IMR-90 (cell line): ENCODE results near the gene NRM. TPM values are rescaled to one million over a fixed set of nuclear protein-coding genes. Genes with fewer than 3 reads are reported as not detected.
A peak's percentile ranks its signal among the peaks of the same experiment; 100 is the strongest.

Source experiments
- ATAC-seq: fragments of 200-7000 bp; cut with Tn5 transposase; 2 replicates; pipeline ENCODE4 v1.9.1; 2020; ENCODE audit warnings: low read depth, mild to moderate bottlenecking, moderate library complexity
- BruUV-seq: library from RNA; stranded (reverse); fragments of 400-500 nt; replicated peaks from 2 replicates; lab custom pipeline; 2021; lab: Mats Ljungman, UMichigan
- CTCF ChIA-PET: fragments of 300-600 bp; formaldehyde crosslinking; extraction: SDS; loops from one replicate; lab custom pipeline; 2021; ENCODE audit warnings: antibody characterized with exemption; lab: Yijun Ruan, JAX
- POLR2A ChIA-PET: fragments of 300-600 bp; sonication (Branson Sonifier 250); formaldehyde crosslinking; loops from one replicate; lab custom pipeline; 2022; ENCODE audit warnings: antibody characterized with exemption; ENCODE audit not compliant: unreplicated experiment; lab: Charles Lee
- DNase-seq: peaks from one replicate; pipeline ENCODE4 v3.0.0; 2013
- H2AFZ ChIP-seq: replicated peaks from 2 replicates; pipeline ENCODE3; 2013; ENCODE audit warnings: low read length, mild to moderate bottlenecking; ENCODE audit not compliant: poor library complexity
- H2AK5ac ChIP-seq: 2 replicates; pipeline ENCODE4 v1.6.1; 2013; ENCODE audit warnings: low read depth, low read length, inconsistent platforms
- H2AK9ac ChIP-seq: replicated peaks from 2 replicates; pipeline ENCODE3; 2013; ENCODE audit warnings: mild to moderate bottlenecking, low read depth, low read length, moderate library complexity; ENCODE audit not compliant: poor library complexity
- H2BK120ac ChIP-seq: 2 replicates; pipeline ENCODE4 v1.6.1; 2013; ENCODE audit warnings: low read depth, low read length, inconsistent platforms
- H2BK15ac ChIP-seq: 3 replicates; pipeline ENCODE4 v1.6.1; 2013; ENCODE audit warnings: low read depth, low read length, inconsistent platforms
- H2BK20ac ChIP-seq: 2 replicates; pipeline ENCODE4 v1.6.1; 2013; ENCODE audit warnings: low read depth, mild to moderate bottlenecking, inconsistent platforms, low read length, moderate library complexity
- H2BK5ac ChIP-seq: 2 replicates; pipeline ENCODE4 v1.6.1; 2013; ENCODE audit warnings: mild to moderate bottlenecking, low read depth, low read length, inconsistent platforms; ENCODE audit not compliant: poor library complexity, severe bottlenecking
- H3K14ac ChIP-seq: replicated peaks from 2 replicates; pipeline ENCODE4 v1.6.1; 2013; ENCODE audit warnings: low read depth, low read length, inconsistent platforms
- H3K18ac ChIP-seq: 2 replicates; pipeline ENCODE4 v1.6.1; 2013; ENCODE audit warnings: low read depth, low read length, control low read depth
- H3K23ac ChIP-seq: 2 replicates; pipeline ENCODE4 v1.6.1; 2013; ENCODE audit warnings: low read depth, low read length, inconsistent platforms
- H3K27ac ChIP-seq: 2 replicates; pipeline ENCODE4 v1.5.1; 2013; ENCODE audit warnings: mild to moderate bottlenecking, control low read depth, low read length; ENCODE audit not compliant: insufficient read depth
- H3K27me3 ChIP-seq: 2 replicates; pipeline ENCODE4 v1.6.1; 2013; ENCODE audit warnings: low read length; ENCODE audit not compliant: control insufficient read depth, insufficient read depth
- H3K36me3 ChIP-seq: 2 replicates; pipeline ENCODE4 v1.6.1; 2013; ENCODE audit warnings: low read length, mixed read lengths; ENCODE audit not compliant: control insufficient read depth, insufficient read depth
- H3K4ac ChIP-seq: 2 replicates; pipeline ENCODE4 v1.6.1; 2013; ENCODE audit warnings: low read depth, low read length, inconsistent platforms
- H3K4me1 ChIP-seq: 2 replicates; pipeline ENCODE4 v1.6.1; 2013; ENCODE audit warnings: low read length, mixed read lengths; ENCODE audit not compliant: control insufficient read depth, insufficient read depth
- H3K4me2 ChIP-seq: 2 replicates; pipeline ENCODE4 v1.6.1; 2013; ENCODE audit warnings: low read depth, mild to moderate bottlenecking, control low read depth, low read length, moderate library complexity
- H3K4me3 ChIP-seq: 2 replicates; pipeline ENCODE4 v1.5.1; 2013; ENCODE audit warnings: low read depth, mild to moderate bottlenecking, control low read depth, low read length, moderate library complexity; ENCODE audit not compliant: insufficient read depth
- H3K56ac ChIP-seq: 2 replicates; pipeline ENCODE4 v1.6.1; 2013; ENCODE audit warnings: low read length, inconsistent platforms; ENCODE audit not compliant: insufficient read depth; ENCODE audit errors: extremely low read depth
- H3K79me1 ChIP-seq, 2 experiments: 2 replicates each; pipeline ENCODE4 v1.6.1; 2013; ENCODE audit warnings: low read length in 2 of 2, inconsistent platforms in 1 of 2, low read depth in 1 of 2
- H3K9ac ChIP-seq: 2 replicates; pipeline ENCODE4 v1.6.1; 2013; ENCODE audit warnings: low read depth, low read length, control low read depth
- H3K9me1 ChIP-seq: 2 replicates; pipeline ENCODE4 v1.6.1; 2013; ENCODE audit warnings: low read length, inconsistent platforms; ENCODE audit not compliant: insufficient read depth
- H3K9me3 ChIP-seq: 2 replicates; pipeline ENCODE4 v1.6.1; 2013; ENCODE audit warnings: low read length; ENCODE audit not compliant: control insufficient read depth, insufficient read depth
- H4K20me1 ChIP-seq: 2 replicates; pipeline ENCODE4 v1.6.1; 2013; ENCODE audit warnings: low read length, inconsistent platforms; ENCODE audit not compliant: insufficient read depth
- H4K5ac ChIP-seq: 2 replicates; pipeline ENCODE4 v1.6.1; 2013; ENCODE audit warnings: mild to moderate bottlenecking, low read depth, low read length, control low read depth
- H4K8ac ChIP-seq, 2 experiments: 2 replicates each; pipeline ENCODE4 v1.6.1; 2013; ENCODE audit warnings: low read depth in 2 of 2, low read length in 2 of 2, control low read depth in 1 of 2, inconsistent platforms in 1 of 2
- H4K91ac ChIP-seq: 2 replicates; pipeline ENCODE4 v1.6.1; 2013; ENCODE audit warnings: low read depth, low read length, inconsistent platforms; ENCODE audit not compliant: insufficient read depth
- CEBPB ChIP-seq: IDR thresholded peaks from 2 replicates; pipeline ENCODE4 v1.6.1; 2012; ENCODE audit warnings: low read depth, low read length, improper control_type of control experiment
- MAZ ChIP-seq: IDR thresholded peaks from 2 replicates; pipeline ENCODE4 v1.6.1; 2012; ENCODE audit warnings: low read depth, mild to moderate bottlenecking, low read length, improper control_type of control experiment, moderate library complexity, borderline replicate concordance
- MXI1 ChIP-seq: IDR thresholded peaks from 2 replicates; pipeline ENCODE4 v1.6.1; 2012; ENCODE audit warnings: low read depth, mild to moderate bottlenecking, low read length, moderate library complexity, borderline replicate concordance
- SMC3 ChIP-seq: fragments of 150-350 bp; IDR thresholded peaks from 2 replicates; pipeline ENCODE4 v1.6.1; 2016; ENCODE audit warnings: low read depth, mild to moderate bottlenecking, antibody characterized with exemption, low read length, moderate library complexity
- WGBS, 2 experiments: methylation state at CpG; one replicate each; pipeline versions ENCODE4 v1.1.5 to v1.1.7; 2013; ENCODE audit warnings: missing lambda C conversion rate in 2 of 2; ENCODE audit not compliant: insufficient read length in 1 of 2; ENCODE audit errors: extremely low coverage in 2 of 2; 5-methylcytosine and 5-hydroxymethylcytosine counted together
- dilution Hi-C: fragments of 300-500 bp; cut with HindIII; formaldehyde crosslinking; loops from one replicate; pipeline ENCODE4 v1.14.3; 2018; ENCODE audit warnings: low sequenced_read_pairs; ENCODE audit not compliant: unreplicated experiment
- in situ Hi-C: fragments of 300-500 bp; cut with MboI; formaldehyde crosslinking; loops from 3 replicates; pipeline ENCODE4 v1.14.3; 2019; ENCODE audit warnings: low sequenced_read_pairs, inconsistent platforms, mixed read lengths
- intact Hi-C: fragments of 100-400 bp; cut with micrococcal nuclease; formaldehyde crosslinking; loops from 2 replicates; pipeline ENCODE4 v1.10.0; 2022
- polyA plus RNA-seq, 3 experiments: library from polyadenylated mRNA; depleted of rRNA; stranded (reverse); fragments of >200 nt; gene quantifications; 2 replicates each; pipeline ENCODE4 v1.2.3, GENCODE V29; 2012; ENCODE audit warnings: low replicate concordance in 1 of 3
- total RNA-seq: library from RNA; depleted of rRNA; stranded (reverse); fragments of >200 nt; gene quantifications from 2 replicates; pipeline ENCODE4 v1.2.3, GENCODE V29; 2012
- TF ChIP-seq, protein P1 (sequence below): conservative IDR thresholded peaks from 2 replicates; pipeline ENCODE4 v1.5.1; 2012; ENCODE audit warnings: mild to moderate bottlenecking, low read depth, low read length, improper control_type of control experiment
- TF ChIP-seq, protein P2 (sequence below): fragments of 150-350 bp; IDR thresholded peaks from 2 replicates; pipeline ENCODE4 v1.6.1; 2017; ENCODE audit warnings: mild to moderate bottlenecking, antibody characterized with exemption, low read length, low read depth

The NRM gene
- total and polyA plus RNA-seq, 2 of the 4 experiments (the other 2 are of a cell fraction): 2.2 to 27.0 TPM

DNA sequence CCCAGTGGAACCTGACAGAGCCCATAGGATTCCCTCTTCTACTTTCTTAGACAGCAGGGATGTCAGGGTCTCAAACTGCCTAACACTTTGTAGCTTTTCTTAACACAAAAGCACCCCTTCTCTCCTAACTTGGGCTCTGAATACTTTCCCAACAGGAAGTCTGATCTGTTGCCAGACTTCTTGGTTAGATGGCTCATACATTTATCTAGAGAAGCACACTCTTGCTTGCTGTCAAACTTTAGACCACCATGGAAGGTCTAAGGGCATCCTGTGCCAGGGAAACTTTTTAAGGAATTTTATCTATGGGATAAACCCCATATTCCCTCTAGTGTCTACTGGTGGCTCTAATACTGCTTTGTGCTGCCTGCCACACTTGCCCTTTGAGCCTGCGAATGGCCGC lies 47.1 kb downstream of the NRM start:
- no peaks in the 10 kb centered on the region for H3K9me1 ChIP-seq
- H3K27ac ChIP-seq: no peak overlapping the region
- H2AK5ac ChIP-seq: no peak overlapping the region
- H4K20me1 ChIP-seq: peaks cover 4% of the 10 kb centered on the region; the same call in 1 of the 2 replicates
- H3K79me1 ChIP-seq: peaks cover 18 to 31% of the 10 kb centered on the region in 2 experiments; a peak in 3 of 4 replicates
- H3K4me2 ChIP-seq: no peak overlapping the region
- no peak overlapping the region for H2AFZ ChIP-seq
- H3K27me3 ChIP-seq: no peaks in the 10 kb centered on the region
- H3K56ac ChIP-seq: no peak overlapping the region
- TF ChIP-seq, protein P1, sequence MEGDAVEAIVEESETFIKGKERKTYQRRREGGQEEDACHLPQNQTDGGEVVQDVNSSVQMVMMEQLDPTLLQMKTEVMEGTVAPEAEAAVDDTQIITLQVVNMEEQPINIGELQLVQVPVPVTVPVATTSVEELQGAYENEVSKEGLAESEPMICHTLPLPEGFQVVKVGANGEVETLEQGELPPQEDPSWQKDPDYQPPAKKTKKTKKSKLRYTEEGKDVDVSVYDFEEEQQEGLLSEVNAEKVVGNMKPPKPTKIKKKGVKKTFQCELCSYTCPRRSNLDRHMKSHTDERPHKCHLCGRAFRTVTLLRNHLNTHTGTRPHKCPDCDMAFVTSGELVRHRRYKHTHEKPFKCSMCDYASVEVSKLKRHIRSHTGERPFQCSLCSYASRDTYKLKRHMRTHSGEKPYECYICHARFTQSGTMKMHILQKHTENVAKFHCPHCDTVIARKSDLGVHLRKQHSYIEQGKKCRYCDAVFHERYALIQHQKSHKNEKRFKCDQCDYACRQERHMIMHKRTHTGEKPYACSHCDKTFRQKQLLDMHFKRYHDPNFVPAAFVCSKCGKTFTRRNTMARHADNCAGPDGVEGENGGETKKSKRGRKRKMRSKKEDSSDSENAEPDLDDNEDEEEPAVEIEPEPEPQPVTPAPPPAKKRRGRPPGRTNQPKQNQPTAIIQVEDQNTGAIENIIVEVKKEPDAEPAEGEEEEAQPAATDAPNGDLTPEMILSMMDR: no peak
- TF ChIP-seq MXI1 (no peak), CEBPB (no peak), MAZ (no peak), SMC3 (no peak)
- TF ChIP-seq, protein P2, sequence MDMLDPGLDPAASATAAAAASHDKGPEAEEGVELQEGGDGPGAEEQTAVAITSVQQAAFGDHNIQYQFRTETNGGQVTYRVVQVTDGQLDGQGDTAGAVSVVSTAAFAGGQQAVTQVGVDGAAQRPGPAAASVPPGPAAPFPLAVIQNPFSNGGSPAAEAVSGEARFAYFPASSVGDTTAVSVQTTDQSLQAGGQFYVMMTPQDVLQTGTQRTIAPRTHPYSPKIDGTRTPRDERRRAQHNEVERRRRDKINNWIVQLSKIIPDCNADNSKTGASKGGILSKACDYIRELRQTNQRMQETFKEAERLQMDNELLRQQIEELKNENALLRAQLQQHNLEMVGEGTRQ: no peak
- ATAC-seq (no peak), DNase-seq (no peak)
- no peak overlapping the region for H4K91ac ChIP-seq
- dilution Hi-C loops (no loop called here), in situ Hi-C loops (no loop called here), intact Hi-C loops (no loop called here)
- CTCF ChIA-PET: no interaction called here
- no peak overlapping the region for H4K5ac ChIP-seq
- H2AK9ac ChIP-seq: no peak overlapping the region
- H3K4ac ChIP-seq: no peak overlapping the region
- H3K23ac ChIP-seq: no peak overlapping the region
- no peak overlapping the region for H2BK20ac ChIP-seq
- TSS peak; percentile 13 for BruUV-seq
- H3K4me1 ChIP-seq: no peaks in the 10 kb centered on the region
- no peaks in the 10 kb centered on the region for H3K9me3 ChIP-seq
- POLR2A ChIA-PET: no interaction called here
- H2BK120ac ChIP-seq: no peak overlapping the region
- WGBS, 2 experiments: no CpG with 5 or more reads among the region's 2 CpGs
- no peak overlapping the region for H2BK15ac ChIP-seq
- H3K18ac ChIP-seq: no peak overlapping the region
- H3K4me3 ChIP-seq: no peak overlapping the region
- no peak overlapping the region for H3K14ac ChIP-seq
- H3K36me3 ChIP-seq: peaks cover 37% of the 10 kb centered on the region
- no peak overlapping the region for H2BK5ac ChIP-seq
- H3K9ac ChIP-seq: no peak overlapping the region
- no peak overlapping the region for H4K8ac ChIP-seq
